Mesendoderm (in vitro differentiated cells): Measurements from ENCODE around the gene EYS.
"Not testable (repeated sequence)": the region's sequence is repeated elsewhere in the genome, so short reads cannot be mapped to it uniquely, and the experiment has no call there.

Source experiments
- DNase-seq: peaks from one replicate; pipeline ENCODE4 v3.0.0; 2013
- H2AK5ac ChIP-seq: 2 replicates; pipeline ENCODE4 v1.6.1; 2013; ENCODE audit warnings: low read length, inconsistent platforms
- H2BK120ac ChIP-seq: 2 replicates; pipeline ENCODE4 v1.6.1; 2013; ENCODE audit warnings: low read depth, mild to moderate bottlenecking, low read length, moderate library complexity, mixed read lengths
- H2BK15ac ChIP-seq: replicated peaks from 2 replicates; pipeline ENCODE4 v1.6.1; 2013; ENCODE audit warnings: low read depth, mild to moderate bottlenecking, moderate library complexity
- H2BK5ac ChIP-seq: 2 replicates; pipeline ENCODE4 v1.6.1; 2013; ENCODE audit warnings: low read length, inconsistent platforms
- H3K18ac ChIP-seq: 2 replicates; pipeline ENCODE4 v1.6.1; 2013; ENCODE audit warnings: mild to moderate bottlenecking, low read length, mixed read lengths
- H3K23ac ChIP-seq: one replicate; pipeline ENCODE4 v1.6.1; 2013; ENCODE audit warnings: low read length
- H3K27ac ChIP-seq: 2 replicates; pipeline ENCODE4 v1.5.1; 2013; ENCODE audit warnings: low read depth, mild to moderate bottlenecking, inconsistent platforms, low read length, moderate library complexity
- H3K27me3 ChIP-seq: 2 replicates; pipeline ENCODE4 v1.6.1; 2013; ENCODE audit warnings: low read length, control low read depth, mild to moderate bottlenecking, inconsistent platforms; ENCODE audit not compliant: insufficient read depth, poor library complexity
- H3K36me3 ChIP-seq: 2 replicates; pipeline ENCODE4 v1.6.1; 2013; ENCODE audit warnings: low read length, inconsistent platforms; ENCODE audit not compliant: control insufficient read depth, insufficient read depth
- H3K4ac ChIP-seq: one replicate; pipeline ENCODE4 v1.6.1; 2013; ENCODE audit warnings: low read depth, mild to moderate bottlenecking, low read length, moderate library complexity
- H3K4me1 ChIP-seq: 2 replicates; pipeline ENCODE4 v1.6.1; 2013; ENCODE audit warnings: low read depth, low read length, inconsistent platforms; ENCODE audit not compliant: control insufficient read depth
- H3K4me2 ChIP-seq: 2 replicates; pipeline ENCODE4 v1.6.1; 2013; ENCODE audit warnings: low read length
- H3K4me3 ChIP-seq: 2 replicates; pipeline ENCODE4 v1.5.1; 2013; ENCODE audit warnings: mild to moderate bottlenecking, low read length
- H3K56ac ChIP-seq: one replicate; pipeline ENCODE4 v1.6.1; 2013; ENCODE audit warnings: low read length
- H3K79me1 ChIP-seq: 2 replicates; pipeline ENCODE4 v1.6.1; 2013; ENCODE audit warnings: low read length, inconsistent platforms
- H3K79me2 ChIP-seq: 2 replicates; pipeline ENCODE4 v1.6.1; 2013; ENCODE audit warnings: mild to moderate bottlenecking, low read length; ENCODE audit not compliant: control insufficient read depth, insufficient read depth
- H3K9ac ChIP-seq: 2 replicates; pipeline ENCODE4 v1.6.1; 2013; ENCODE audit warnings: low read length, inconsistent platforms
- H4K5ac ChIP-seq: one replicate; pipeline ENCODE4 v1.6.1; 2013; ENCODE audit warnings: low read length
- H4K8ac ChIP-seq: one replicate; pipeline ENCODE4 v1.6.1; 2013; ENCODE audit warnings: low read depth, mild to moderate bottlenecking, control low read depth, low read length, moderate library complexity
- WGBS: extraction: QIAGEN DNeasy Blood & Tissue Kit; methylation state at CpG from one replicate; pipeline ENCODE4 v1.1.7; 2013; ENCODE audit warnings: low lambda C conversion rate, missing lambda C conversion rate; ENCODE audit not compliant: insufficient coverage; ENCODE audit errors: extremely low coverage; 5-methylcytosine and 5-hydroxymethylcytosine counted together

EYS gene

DNA sequence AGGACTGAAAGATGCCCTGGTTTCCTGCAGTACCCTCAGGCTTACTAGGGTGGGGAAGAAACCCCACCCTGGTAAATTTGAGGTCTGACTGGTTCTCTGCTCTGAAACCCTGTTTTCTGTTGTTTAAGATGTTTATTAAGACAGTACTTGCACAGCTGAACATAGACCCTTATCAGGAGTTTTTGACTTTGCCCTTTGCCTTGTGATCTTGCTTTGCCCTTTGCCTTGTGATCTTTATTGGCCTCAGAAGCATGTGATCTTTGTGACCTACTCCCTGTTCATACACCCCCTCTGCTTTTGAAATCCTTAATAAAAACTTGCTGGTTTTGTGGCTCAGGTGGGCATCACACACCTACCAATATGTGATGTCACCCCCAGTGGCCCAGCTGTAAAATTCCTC lies 1949.8 kb downstream of the EYS start:
- H2BK15ac ChIP-seq, H3K36me3 ChIP-seq, H3K4ac ChIP-seq, H2BK120ac ChIP-seq, H3K4me1 ChIP-seq, H2BK5ac ChIP-seq, H3K9ac ChIP-seq, H2AK5ac ChIP-seq, H3K27me3 ChIP-seq, H4K8ac ChIP-seq, H3K79me2 ChIP-seq, H3K56ac ChIP-seq, H4K5ac ChIP-seq, H3K27ac ChIP-seq, H3K18ac ChIP-seq, H3K23ac ChIP-seq, H3K79me1 ChIP-seq, DNase-seq, H3K4me3 ChIP-seq, H3K4me2 ChIP-seq: not testable (repeated sequence)

DNA sequence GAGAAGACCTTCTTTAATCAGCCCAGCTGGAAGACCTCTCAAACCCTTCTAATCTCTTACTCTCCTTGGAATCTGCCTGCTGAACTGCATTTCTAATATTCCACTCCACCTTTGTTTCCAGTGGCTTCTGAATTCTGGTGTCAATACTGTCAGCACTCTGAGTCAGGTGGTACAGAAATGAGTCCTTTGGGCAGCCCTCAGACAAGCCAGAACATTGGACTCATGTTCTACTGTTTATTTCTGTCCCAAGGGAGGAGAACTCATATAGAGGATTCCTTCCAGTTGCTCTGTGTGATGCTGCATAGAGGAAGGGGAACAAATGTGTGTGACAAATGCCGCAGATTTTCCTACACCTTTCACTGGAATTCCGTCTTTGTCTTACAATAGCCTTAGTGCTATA lies 1956.6 kb downstream of the EYS start:
- no peak overlapping the region for H3K4ac ChIP-seq
- no peak overlapping the region for H4K5ac ChIP-seq
- no peak overlapping the region for H4K8ac ChIP-seq
- no peaks in the 10 kb centered on the region for H3K36me3 ChIP-seq
- no peak overlapping the region for H3K18ac ChIP-seq
- no peak overlapping the region for H2BK15ac ChIP-seq
- DNase-seq, result no peak
- H3K79me2 ChIP-seq, result no peaks in the 10 kb centered on the region
- H3K79me1 ChIP-seq, result no peaks in the 10 kb centered on the region
- H3K9ac ChIP-seq, result no peak overlapping the region
- no peak overlapping the region for H2AK5ac ChIP-seq
- no peak overlapping the region for H3K23ac ChIP-seq
- no peaks in the 10 kb centered on the region for H3K4me1 ChIP-seq
- no CpG with 5 or more reads among the region's 2 CpGs for WGBS
- H3K56ac ChIP-seq, result no peak overlapping the region
- H3K27ac ChIP-seq, result no peak overlapping the region
- no peak overlapping the region for H2BK120ac ChIP-seq
- H3K4me2 ChIP-seq, result no peak overlapping the region
- H3K27me3 ChIP-seq, result no peaks in the 10 kb centered on the region
- H2BK5ac ChIP-seq, result no peak overlapping the region
- no peak overlapping the region for H3K4me3 ChIP-seq

DNA sequence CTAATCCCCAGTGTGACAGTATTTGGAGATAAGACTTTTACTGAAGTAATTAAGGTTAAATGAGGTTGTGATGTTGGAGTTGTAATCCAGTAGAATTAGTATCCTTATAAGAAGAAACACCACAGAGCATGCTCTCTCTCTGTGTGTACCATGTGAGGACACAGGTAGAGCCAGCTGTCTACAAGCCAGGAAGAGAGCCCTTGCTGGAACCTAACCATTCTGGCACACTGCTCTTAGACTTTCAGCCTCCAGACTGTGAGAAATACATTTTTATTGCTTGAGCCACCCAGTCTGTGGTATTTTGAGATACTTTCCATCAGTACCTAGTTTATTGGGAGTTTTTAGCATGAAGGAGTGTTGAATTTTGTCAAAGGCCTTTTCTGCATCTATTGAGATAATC lies 1961.2 kb downstream of the EYS start:
- no peaks in the 10 kb centered on the region for H3K4me1 ChIP-seq
- no peak overlapping the region for H3K4me3 ChIP-seq
- no peak overlapping the region for H3K4me2 ChIP-seq
- H3K79me1 ChIP-seq, result no peaks in the 10 kb centered on the region
- H2AK5ac ChIP-seq, result no peak overlapping the region
- H3K27me3 ChIP-seq, result no peaks in the 10 kb centered on the region
- no peak overlapping the region for H3K4ac ChIP-seq
- H3K56ac ChIP-seq, result no peak overlapping the region
- no peak overlapping the region for H2BK120ac ChIP-seq
- H3K36me3 ChIP-seq, result no peaks in the 10 kb centered on the region
- H4K5ac ChIP-seq, result no peak overlapping the region
- H2BK15ac ChIP-seq, result no peak overlapping the region
- no peak overlapping the region for H3K9ac ChIP-seq
- H3K79me2 ChIP-seq, result no peaks in the 10 kb centered on the region
- no peak overlapping the region for H3K23ac ChIP-seq
- H2BK5ac ChIP-seq, result no peak overlapping the region
- no peak for DNase-seq
- H3K18ac ChIP-seq, result no peak overlapping the region
- no peak overlapping the region for H3K27ac ChIP-seq
- no peak overlapping the region for H4K8ac ChIP-seq

DNA sequence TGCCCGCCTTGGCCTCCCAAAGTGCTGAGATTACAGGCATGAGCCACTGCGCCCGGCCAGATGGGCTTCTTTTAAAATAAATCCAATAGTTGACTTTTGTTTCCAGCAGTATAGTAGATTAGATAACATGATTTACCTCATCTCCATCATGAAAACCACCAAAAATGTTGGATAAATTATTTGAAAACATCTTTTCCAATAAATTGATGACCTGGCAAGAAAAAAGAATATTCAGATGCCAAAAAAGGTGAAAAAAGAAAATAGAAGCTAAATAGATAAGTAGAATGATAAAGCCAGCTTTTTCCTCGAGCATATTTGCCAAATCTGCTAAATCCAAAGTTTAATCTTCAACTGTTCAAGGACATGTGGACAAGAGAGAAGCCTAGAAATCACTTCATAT lies 1962.2 kb downstream of the EYS start:
- no peak overlapping the region for H3K56ac ChIP-seq

DNA sequence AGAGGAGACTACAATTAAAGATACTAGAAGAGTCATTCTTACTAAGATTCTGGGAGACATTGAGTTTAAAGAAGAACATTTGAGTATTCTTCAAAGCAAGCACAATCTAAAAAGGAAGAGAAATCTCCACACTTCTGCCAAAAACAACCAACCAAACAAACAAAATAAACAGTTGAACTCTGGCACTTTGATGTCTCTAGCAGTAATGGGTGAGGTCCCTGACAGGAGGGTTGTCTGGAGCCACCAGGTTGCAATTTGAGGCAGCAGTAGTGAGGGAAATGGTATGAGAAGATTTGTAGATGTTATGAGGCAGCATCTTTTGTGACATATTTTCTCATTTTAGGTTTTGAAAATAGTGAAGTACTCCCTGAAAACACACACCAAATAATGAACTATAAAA lies 1963.3 kb downstream of the EYS start:
- H3K9ac ChIP-seq, result no peak overlapping the region
- H2BK120ac ChIP-seq, result no peak overlapping the region
- H3K4me3 ChIP-seq, result no peak overlapping the region
- no peak overlapping the region for H4K8ac ChIP-seq
- H3K36me3 ChIP-seq, result no peaks in the 10 kb centered on the region
- H2BK15ac ChIP-seq, result no peak overlapping the region
- no peak overlapping the region for H3K56ac ChIP-seq
- H4K5ac ChIP-seq, result no peak overlapping the region
- H3K27me3 ChIP-seq, result no peaks in the 10 kb centered on the region
- H3K79me2 ChIP-seq, result no peaks in the 10 kb centered on the region
- DNase-seq, result no peak
- no peak overlapping the region for H2BK5ac ChIP-seq
- no peak overlapping the region for H3K4me2 ChIP-seq
- H3K18ac ChIP-seq, result no peak overlapping the region
- H3K27ac ChIP-seq, result no peak overlapping the region
- no peak overlapping the region for H3K23ac ChIP-seq
- H3K4me1 ChIP-seq, result no peaks in the 10 kb centered on the region
- no peak overlapping the region for H2AK5ac ChIP-seq
- no peak overlapping the region for H3K4ac ChIP-seq
- H3K79me1 ChIP-seq, result no peaks in the 10 kb centered on the region

More for the DNA sequence above, 1962.2 kb downstream of the EYS start:
- H3K27ac ChIP-seq, result no peak overlapping the region
- H4K8ac ChIP-seq, result no peak overlapping the region
- no peaks in the 10 kb centered on the region for H3K4me1 ChIP-seq
- H3K23ac ChIP-seq, result no peak overlapping the region
- no peak overlapping the region for H2BK5ac ChIP-seq
- H2BK15ac ChIP-seq, result no peak overlapping the region
- DNase-seq, result no peak
- no peaks in the 10 kb centered on the region for H3K36me3 ChIP-seq
- no peaks in the 10 kb centered on the region for H3K27me3 ChIP-seq
- H3K18ac ChIP-seq, result no peak overlapping the region
- H3K9ac ChIP-seq, result no peak overlapping the region
- no peak overlapping the region for H3K4ac ChIP-seq
- no peak overlapping the region for H3K4me2 ChIP-seq
- no peak overlapping the region for H3K4me3 ChIP-seq
- H3K79me1 ChIP-seq, result no peaks in the 10 kb centered on the region
- H3K79me2 ChIP-seq, result no peaks in the 10 kb centered on the region
- no peak overlapping the region for H4K5ac ChIP-seq
- no peak overlapping the region for H2BK120ac ChIP-seq
- WGBS, result no CpG with 5 or more reads among the region's 4 CpGs
- no peak overlapping the region for H2AK5ac ChIP-seq

DNA sequence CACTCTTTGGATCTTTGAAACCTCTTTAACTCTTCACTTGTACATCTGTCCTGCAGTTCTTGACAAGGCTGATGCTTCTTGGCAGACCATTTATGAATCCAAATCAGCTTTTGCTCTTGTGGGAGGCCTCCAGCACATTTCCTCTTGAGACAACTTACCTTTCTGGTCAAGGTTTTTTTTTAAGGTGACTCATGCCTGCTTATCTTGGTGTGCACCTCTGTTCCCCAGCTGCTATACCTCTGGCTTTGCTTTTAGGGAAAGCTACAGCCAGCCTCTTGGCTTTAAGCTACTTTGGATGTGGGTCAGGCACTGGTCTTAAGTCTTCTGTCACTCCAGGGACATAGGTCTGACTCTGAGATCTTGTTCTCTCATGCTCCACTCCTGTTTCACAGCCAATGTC lies 1965.0 kb downstream of the EYS start:
- Histone ChIP-seq H2BK5ac (no peak overlapping the region), H3K36me3 (no peaks in the 10 kb centered on the region), H2AK5ac (no peak overlapping the region), H3K79me2 (no peaks in the 10 kb centered on the region), H4K8ac (no peak overlapping the region), H3K23ac (no peak overlapping the region), H3K79me1 (no peaks in the 10 kb centered on the region), H3K27ac (no peak overlapping the region), H3K4me2 (no peak overlapping the region), H2BK15ac (no peak overlapping the region), H2BK120ac (no peak overlapping the region), H3K4ac (no peak overlapping the region), H3K27me3 (no peaks in the 10 kb centered on the region), H4K5ac (no peak overlapping the region), H3K9ac (no peak overlapping the region), H3K4me1 (no peaks in the 10 kb centered on the region), H3K18ac (no peak overlapping the region), H3K4me3 (no peak overlapping the region), H3K56ac (no peak overlapping the region)
- no peak for DNase-seq
